Left lung (tissue), 10 donors: ENCODE data around the gene TMCC1. TPM values are rescaled to one million over a fixed set of nuclear protein-coding genes. Genes with fewer than 3 reads are reported as not detected.

Experiments
- ATAC-seq: fragments of 200-7000 bp; cut with Tn5 transposase; one replicate; pipeline ENCODE4 v1.9.1; 2020; ENCODE audit warnings: moderate library complexity
- DNase-seq, 4 donors: peaks; one replicate each; pipeline ENCODE4 v3.0.0-alpha.2; 2013 to 2020
- H3K27ac ChIP-seq, 2 donors: fragments of 200-600 bp; sonication (generic) in 1 of 2; one replicate each; pipeline versions ENCODE4 v1.5.0 to v1.8.0; 2020 to 2021
- H3K27me3 ChIP-seq, 2 donors: fragments of 200-600 bp; sonication (generic) in 1 of 2; one replicate each; pipeline versions ENCODE4 v1.5.0 to v1.8.0; 2020 to 2021
- H3K36me3 ChIP-seq, 2 donors: fragments of 200-600 bp; sonication (generic) in 1 of 2; one replicate each; pipeline versions ENCODE4 v1.5.0 to v1.8.0; 2020 to 2021
- H3K4me1 ChIP-seq, 2 donors: fragments of 200-600 bp; one replicate each; pipeline ENCODE4 v1.8.0; 2021
- H3K4me3 ChIP-seq, 2 donors: fragments of 200-600 bp; sonication (generic) in 1 of 2; one replicate each; pipeline versions ENCODE4 v1.5.0 to v1.8.0; 2020 to 2021; ENCODE audit warnings: mild to moderate bottlenecking in 1 of 2
- H3K9me3 ChIP-seq, 2 donors: fragments of 200-600 bp; sonication (generic) in 1 of 2; one replicate each; pipeline versions ENCODE4 v1.5.0 to v1.8.0; 2020 to 2021
- CTCF ChIP-seq, 2 donors: fragments of 200-600 bp; sonication (generic) in 1 of 2; IDR thresholded peaks; one replicate each; pipeline versions ENCODE4 v1.5.0 to v1.8.0; 2021; ENCODE audit warnings: antibody characterized with exemption in 2 of 2
- intact Hi-C, 2 donors: fragments of 100-400 bp; cut with DNase I; formaldehyde crosslinking; loops; one replicate each; pipeline versions ENCODE4 v1.11.2 to v1.14.2; 2022
- polyA plus RNA-seq, 6 donors: library from polyadenylated mRNA; unstranded; fragments of 120-200 nt; gene quantifications; one replicate each; pipeline ENCODE4 v1.2.1, GENCODE V29; 2013; ENCODE audit not compliant: insufficient read length in 6 of 6
- total RNA-seq, 2 donors: library from RNA; stranded (reverse); fragmentation: NEBNext Ultra II Directional; extraction: Animal tissue kit (Norgen Biotek cat#: 25700); gene quantifications; one replicate each; pipeline ENCODE4 v1.2.1, GENCODE V29; 2021
- donor health status: DM: no; HTN: yes; CAD: no.
- donor health status: DM: no; HTN: no; CAD: no.

The TMCC1 gene
- total and polyA plus RNA-seq, 8 donors: 24.4 to 38.8 (median 27.4) TPM

GRCh38 chr3:129868912-129869311 is 24.6 kb downstream of the TMCC1 start:
- Histone ChIP-seq H3K4me3 (no peak overlapping the region), H3K4me1 (peaks cover 0 to 9% of the 10 kb centered on the region in 2 donors), H3K27ac (no peak overlapping the region), H3K9me3 (no peaks in the 10 kb centered on the region), H3K27me3 (no peaks in the 10 kb centered on the region), H3K36me3 (peaks cover 0 to 30% of the 10 kb centered on the region in 2 donors)
- TF ChIP-seq CTCF (IDR thresholded peaks at IDR 0.05): no peak
- ATAC-seq: no peak
- intact Hi-C loops: no loop called here
- no peak for DNase-seq

GRCh38 chr3:129867506-129868124 is 25.9 kb downstream of the TMCC1 start:
- no peak for TF ChIP-seq CTCF (IDR thresholded peaks at IDR 0.05)
- H3K27me3 ChIP-seq: no peaks in the 10 kb centered on the region

GRCh38 chr3:129865806-129866205 is 27.7 kb downstream of the TMCC1 start:
- H3K27me3 ChIP-seq: no peaks in the 10 kb centered on the region

More at GRCh38 chr3:129867506-129868124, 25.9 kb downstream of the TMCC1 start:
- intact Hi-C loops: no loop called here
- Histone ChIP-seq H3K9me3 (no peaks in the 10 kb centered on the region), H3K4me1 (peaks cover 0 to 9% of the 10 kb centered on the region in 2 donors), H3K36me3 (peaks cover 0 to 19% of the 10 kb centered on the region in 2 donors), H3K4me3 (no peak overlapping the region), H3K27ac (no peak overlapping the region)
- DNase-seq: no peak
- ATAC-seq: no peak

GRCh38 chr3:129864519-129864918 is 29.0 kb downstream of the TMCC1 start:
- ATAC-seq: no peak

More at GRCh38 chr3:129865806-129866205, 27.7 kb downstream of the TMCC1 start:
- peaks cover 0 to 9% of the 10 kb centered on the region in 2 donors for H3K4me1 ChIP-seq
- ATAC-seq: no peak
- H3K4me3 ChIP-seq: no peak overlapping the region
- intact Hi-C loops: no loop called here
- DNase-seq: no peak
- no peak for TF ChIP-seq CTCF (IDR thresholded peaks at IDR 0.05)
- H3K9me3 ChIP-seq: no peaks in the 10 kb centered on the region
- peaks cover 0 to 11% of the 10 kb centered on the region in 2 donors for H3K36me3 ChIP-seq
- no peak overlapping the region for H3K27ac ChIP-seq

More at GRCh38 chr3:129864519-129864918, 29.0 kb downstream of the TMCC1 start:
- H3K4me3 ChIP-seq: no peak overlapping the region
- no peak for TF ChIP-seq CTCF (IDR thresholded peaks at IDR 0.05)
- no peak for DNase-seq
- no peaks in the 10 kb centered on the region for H3K27me3 ChIP-seq
- intact Hi-C loops: no loop called here
- H3K9me3 ChIP-seq: no peaks in the 10 kb centered on the region
- H3K4me1 ChIP-seq: peaks cover 0 to 9% of the 10 kb centered on the region in 2 donors
- H3K36me3 ChIP-seq: peaks cover 0 to 10% of the 10 kb centered on the region in 2 donors
- no peak overlapping the region for H3K27ac ChIP-seq
